Measurements from ENCODE around the gene MOB3B.
A peak's percentile ranks its signal among the peaks of the same experiment; 100 is the strongest.

The MOB3B gene

GRCh38 chr9:27292659-27293405 lies 236.8 kb downstream of the MOB3B start:
- peak; percentile 100 for ATAC-seq
- TF ChIP-seq ESRRG (CRISPR knock-in tag; IDR thresholded peaks at IDR 0.05) = no peak
- TF ChIP-seq CSRNP3 (CRISPR knock-in tag; IDR thresholded peaks at IDR 0.05) = no peak
- TF ChIP-seq ZC3H10 (CRISPR knock-in tag; IDR thresholded peaks at IDR 0.05) = no peak
- TF ChIP-seq TCF4 (CRISPR knock-in tag; IDR thresholded peaks at IDR 0.05; ENCODE audit: borderline replicate concordance) = peak; percentile 74
- TF ChIP-seq SNAI2 (CRISPR knock-in tag; IDR thresholded peaks at IDR 0.05) = no peak
- TF ChIP-seq POU6F1 (CRISPR knock-in tag; IDR thresholded peaks at IDR 0.05; ENCODE audit: borderline replicate concordance, low read depth) = no peak
- no peak for TF ChIP-seq RARB (CRISPR knock-in tag; IDR thresholded peaks at IDR 0.05)
- no peak for TF ChIP-seq TOX (CRISPR knock-in tag; IDR thresholded peaks at IDR 0.05; ENCODE audit: borderline replicate concordance)

- TF ChIP-seq ZNF565 (CRISPR knock-in tag; conservative IDR thresholded peaks at IDR 0.05; ENCODE audit: low read depth) = no peak
- ATAC-seq = no peak
These were observed 238.3 kb downstream of the MOB3B start for GRCh38 chr9:27291292-27291691.

GRCh38 chr9:27282269-27282668 lies 247.3 kb downstream of the MOB3B start:
- no peak for ATAC-seq
- TF ChIP-seq ZNF8 (CRISPR knock-in tag; IDR thresholded peaks at IDR 0.05) = no peak
- TF ChIP-seq ZFP3 (CRISPR knock-in tag; IDR thresholded peaks at IDR 0.05) = no peak
- no peak for TF ChIP-seq ZFP30 (CRISPR knock-in tag; IDR thresholded peaks at IDR 0.05)
- no peak for TF ChIP-seq CREB5 (CRISPR knock-in tag; IDR thresholded peaks at IDR 0.05; ENCODE audit: low read depth)
- no peak for TF ChIP-seq ZNF70 (CRISPR knock-in tag; IDR thresholded peaks at IDR 0.05)
- no peak for TF ChIP-seq CSDC2 (CRISPR knock-in tag; IDR thresholded peaks at IDR 0.05)
- no peak for TF ChIP-seq TOX (CRISPR knock-in tag; IDR thresholded peaks at IDR 0.05; ENCODE audit: borderline replicate concordance)
- TF ChIP-seq ISL1 (CRISPR knock-in tag; IDR thresholded peaks at IDR 0.05) = no peak
- TF ChIP-seq ESRRG (CRISPR knock-in tag; IDR thresholded peaks at IDR 0.05) = no peak
- no peak for TF ChIP-seq BACH2 (CRISPR knock-in tag; IDR thresholded peaks at IDR 0.05; ENCODE audit: borderline replicate concordance)

- TF ChIP-seq ZNF70 (CRISPR knock-in tag; IDR thresholded peaks at IDR 0.05) (no peak), BACH2 (CRISPR knock-in tag; IDR thresholded peaks at IDR 0.05; ENCODE audit: borderline replicate concordance) (no peak), ZFP30 (CRISPR knock-in tag; IDR thresholded peaks at IDR 0.05) (no peak), ARNTL (CRISPR knock-in tag; IDR thresholded peaks at IDR 0.05; ENCODE audit: borderline replicate concordance, low read depth) (no peak), RARB (CRISPR knock-in tag; IDR thresholded peaks at IDR 0.05) (no peak), ZNF8 (CRISPR knock-in tag; IDR thresholded peaks at IDR 0.05) (no peak), ZNF565 (CRISPR knock-in tag; conservative IDR thresholded peaks at IDR 0.05; ENCODE audit: low read depth) (no peak), CSRNP3 (CRISPR knock-in tag; IDR thresholded peaks at IDR 0.05) (no peak), PATZ1 (CRISPR knock-in tag; IDR thresholded peaks at IDR 0.05; ENCODE audit: borderline replicate concordance) (no peak), TSHZ2 (CRISPR knock-in tag; IDR thresholded peaks at IDR 0.05) (no peak), SNAI2 (CRISPR knock-in tag; IDR thresholded peaks at IDR 0.05) (no peak), ZFP3 (CRISPR knock-in tag; IDR thresholded peaks at IDR 0.05) (no peak), ISL1 (CRISPR knock-in tag; IDR thresholded peaks at IDR 0.05) (no peak)
- no peak for ATAC-seq
These were observed 248.8 kb downstream of the MOB3B start for GRCh38 chr9:27280860-27281259.

Data from SK-N-SH treated with all-trans-retinoic acid at 6 μM for 48 hours (cell line).